Endothelial cell of umbilical vein (primary cell): ENCODE measurements around the gene ADAM33. TPM values are rescaled to one million over a fixed set of nuclear protein-coding genes. Genes with fewer than 3 reads are reported as not detected.

Experiments used
- BruUV-seq: library from RNA; stranded (reverse); fragments of 400-500 nt; replicated peaks from 2 replicates; lab custom pipeline; 2021; lab: Mats Ljungman, UMichigan
- CTCF ChIA-PET: fragments of 300-600, 350-600 bp; sonication (Branson Sonifier 250); formaldehyde crosslinking; loops from one replicate; lab custom pipeline; 2021; ENCODE audit warnings: antibody characterized with exemption, inconsistent platforms; lab: Charles Lee
- POLR2A ChIA-PET: fragments of 300-600, 350-600 bp; sonication (Branson Sonifier 250); formaldehyde crosslinking; loops from one replicate; lab custom pipeline; 2021; ENCODE audit warnings: antibody characterized with exemption, inconsistent platforms; lab: Charles Lee
- DNase-seq: peaks from one replicate; pipeline ENCODE4 v3.0.0-alpha.2; 2011; ENCODE audit warnings: low read depth, low spot score
- FAIRE-seq: peaks from 2 replicates; lab custom pipeline; 2011; peaks lifted over from hg19 to GRCh38; lab: Jason Lieb, UNC
- H2AFZ ChIP-seq: 2 replicates; pipeline ENCODE4 v1.6.0; 2012; ENCODE audit warnings: low read depth, low read length, control low read depth, inconsistent platforms
- H3K27ac ChIP-seq: 2 replicates; pipeline ENCODE4 v1.5.1; 2011; ENCODE audit warnings: low read depth, mild to moderate bottlenecking, control low read depth, low read length, moderate library complexity; ENCODE audit not compliant: insufficient read depth
- H3K27me3 ChIP-seq, 2 experiments: 2 replicates each; pipeline versions ENCODE4 v1.6.0 to v1.6.1; 2011; ENCODE audit warnings: low read length in 2 of 2, mixed read lengths in 1 of 2; ENCODE audit not compliant: control insufficient read depth in 2 of 2, insufficient read depth in 2 of 2
- H3K36me3 ChIP-seq, 2 experiments: 2 replicates in 1 of 2; 3 replicates in 1 of 2; pipeline ENCODE4 v1.5.1; 2011; ENCODE audit warnings: low read length in 2 of 2, mild to moderate bottlenecking in 1 of 2, moderate library complexity in 1 of 2; ENCODE audit not compliant: control insufficient read depth in 2 of 2, insufficient read depth in 2 of 2; ENCODE audit errors: extremely low read depth in 1 of 2
- H3K4me1 ChIP-seq: 3 replicates; pipeline ENCODE4 v1.5.1; 2011; ENCODE audit warnings: mild to moderate bottlenecking, low read length; ENCODE audit not compliant: control insufficient read depth, insufficient read depth; ENCODE audit errors: extremely low read depth
- H3K4me2 ChIP-seq: 2 replicates; pipeline ENCODE4 v1.6.1; 2011; ENCODE audit warnings: low read length, control low read depth, mixed read lengths; ENCODE audit not compliant: insufficient read depth
- H3K4me3 ChIP-seq, 3 experiments: fragments of 200-600 bp in 1 of 3; sonication (generic), shearing (Covaris generic) in 1 of 3; replicated peaks in 1 of 3; 2 replicates each; pipeline ENCODE4 v1.5.1; 2011 to 2016; ENCODE audit warnings: control low read depth in 3 of 3, low read length in 3 of 3, mild to moderate bottlenecking in 2 of 3, inconsistent platforms in 1 of 3, low read depth in 1 of 3, moderate library complexity in 1 of 3; ENCODE audit not compliant: insufficient read depth in 1 of 3
- H3K79me2 ChIP-seq: 2 replicates; pipeline ENCODE4 v1.6.0; 2012; ENCODE audit warnings: low read length, inconsistent platforms; ENCODE audit not compliant: control insufficient read depth, insufficient read depth
- H3K9ac ChIP-seq: replicated peaks from 2 replicates; pipeline ENCODE3; 2011; ENCODE audit warnings: low read length, control low read depth; ENCODE audit not compliant: insufficient read depth; ENCODE audit errors: extremely low read depth
- H3K9me1 ChIP-seq: replicated peaks from 3 replicates; pipeline ENCODE4 v1.6.0; 2011; ENCODE audit warnings: mild to moderate bottlenecking, low read length; ENCODE audit not compliant: control insufficient read depth, insufficient read depth; ENCODE audit errors: extremely low read depth
- H3K9me3 ChIP-seq: replicated peaks from 2 replicates; pipeline ENCODE4 v1.5.1; 2012; ENCODE audit warnings: low read length, inconsistent platforms; ENCODE audit not compliant: control insufficient read depth, insufficient read depth
- H4K20me1 ChIP-seq: replicated peaks from 2 replicates; pipeline ENCODE3; 2011; ENCODE audit warnings: mild to moderate bottlenecking, low read length; ENCODE audit not compliant: control insufficient read depth, insufficient read depth; ENCODE audit errors: extremely low read depth
- CTCF ChIP-seq, 2 donors: IDR thresholded peaks; 1 replicate in 1 of 2; 2 replicates in 1 of 2; pipeline ENCODE4 v1.5.1; 2011; ENCODE audit warnings: low read length in 2 of 2, mild to moderate bottlenecking in 2 of 2, moderate library complexity in 2 of 2, control low read depth in 1 of 2, inconsistent platforms in 1 of 2, low read depth in 1 of 2; ENCODE audit not compliant: insufficient read depth in 1 of 2; ENCODE audit errors: extremely low read depth in 1 of 2
- EZH2 ChIP-seq: IDR thresholded peaks from 2 replicates; pipeline ENCODE4 v1.6.1; 2012; ENCODE audit warnings: borderline replicate concordance, low read depth, mild to moderate bottlenecking, moderate library complexity, low read length, inconsistent platforms; ENCODE audit not compliant: severe bottlenecking
- FOS ChIP-seq: IDR thresholded peaks from 2 replicates; pipeline ENCODE4 v1.6.1; 2011; ENCODE audit warnings: mild to moderate bottlenecking, low read length, moderate library complexity, borderline replicate concordance; ENCODE audit not compliant: insufficient read depth
- GATA2 ChIP-seq: IDR thresholded peaks from 2 replicates; pipeline ENCODE4 v1.7.0; 2011; ENCODE audit warnings: low read depth, mild to moderate bottlenecking, moderate library complexity, mixed read lengths, low read length; ENCODE audit not compliant: insufficient read length, insufficient read depth
- JUN ChIP-seq: IDR thresholded peaks from 2 replicates; pipeline ENCODE4 v1.6.1; 2011; ENCODE audit warnings: borderline replicate concordance, low read depth; ENCODE audit not compliant: insufficient read length, insufficient read depth
- MAX ChIP-seq: IDR thresholded peaks from 2 replicates; pipeline ENCODE4 v1.6.1; 2011; ENCODE audit not compliant: insufficient read depth, insufficient read length
- MYC ChIP-seq: IDR thresholded peaks from one replicate; pipeline ENCODE4 v1.6.1; 2011; ENCODE audit warnings: mild to moderate bottlenecking, low read depth, low read length
- POLR2A ChIP-seq: IDR thresholded peaks from 2 replicates; pipeline ENCODE4 v1.6.1; 2012; ENCODE audit warnings: low read depth, mild to moderate bottlenecking, control low read depth, low read length
- POLR2AphosphoS5 ChIP-seq: IDR thresholded peaks from 2 replicates; pipeline ENCODE4 v1.6.1; 2012; ENCODE audit warnings: low read depth, mild to moderate bottlenecking, control low read depth, low read length, moderate library complexity; ENCODE audit not compliant: insufficient read depth
- dilution Hi-C: fragments of 300-500 bp; cut with MboI; formaldehyde crosslinking; loops from one replicate; pipeline ENCODE4 v1.15.0; 2019; ENCODE audit warnings: low sequenced_read_pairs; ENCODE audit not compliant: extremely low pct_ligation_motif_present
- intact Hi-C: fragments of 100-400 bp; cut with micrococcal nuclease; formaldehyde crosslinking; loops from one replicate; pipeline ENCODE4 v1.10.0; 2022
- polyA plus RNA-seq, 4 experiments: library from polyadenylated mRNA; depleted of rRNA in 3 of 4; stranded (reverse) in 3 of 4; unstranded in 1 of 4; fragments of >200 nt; gene quantifications; 2 replicates each; pipeline versions ENCODE4 v1.2.1 to v1.2.3, GENCODE V29; 2011 to 2012; ENCODE audit warnings: missing spikeins in 1 of 4
- total RNA-seq: library from RNA; stranded (reverse); gene quantifications from 2 replicates; pipeline ENCODE4 v1.2.3, GENCODE V29; 2021

Gene ADAM33
- total and polyA plus RNA-seq, 2 donors (not counting 3 experiments of a cell fraction or from before 2014, with no cell fraction given) = 0.06 to 0.18 TPM

- Histone ChIP-seq H4K20me1 (no peaks in the 10 kb centered on the region), H3K9me3 (no peaks in the 10 kb centered on the region), H3K4me1 (no peaks in the 10 kb centered on the region), H3K9ac (no peak overlapping the region), H3K27me3 (peaks cover 25 to 31% of the 10 kb centered on the region in 2 experiments), H3K79me2 (no peaks in the 10 kb centered on the region), H3K9me1 (no peaks in the 10 kb centered on the region), H2AFZ (no peak overlapping the region), H3K27ac (no peak overlapping the region), H3K36me3 (no peaks in the 10 kb centered on the region), H3K4me3 (peak overlapping the region in 1 of 3 experiments; percentile 14), H3K4me2 (peak overlapping the region; percentile 36)
- TF ChIP-seq POLR2AphosphoS5 (no peak), GATA2 (no peak), EZH2 (no peak), CTCF (IDR thresholded peaks at IDR 0.05; ENCODE audit: extremely low read depth in 1 of 2, insufficient read depth in 1 of 2, low read depth in 1 of 2, low read length in 2 of 2) (no peak), POLR2A (no peak), JUN (no peak), FOS (no peak), MAX (no peak), MYC (no peak)
- DNase-seq (no peak), FAIRE-seq (no peak)
- intact Hi-C loops = loop anchor here (1.0 kb wide), 1 partner anchor 21 kb away; no protein-coding TSS in a partner anchor
- CTCF ChIA-PET = interaction anchor here (0.7 to 7.1 kb wide), 7 partner anchors 15 to 118 kb away, joined by 3 to 346 read pairs (median 3); partner anchors contain the start of genes SIGLEC1 and SPEF1
- dilution Hi-C loops = no loop called here
- POLR2A ChIA-PET = no interaction called here
- no TSS peak for BruUV-seq
Observed at GRCh38 chr20:3681352-3681930, 369 bp downstream of the ADAM33 start.
